K562 (cell line): ENCODE results near the gene SUPT3H. TPM values are rescaled to one million over a fixed set of nuclear protein-coding genes. Genes with fewer than 3 reads are reported as not detected.

ENCODE experiments used
- BDP1 ChIP-seq: IDR thresholded peaks from 3 replicates; pipeline ENCODE4 v1.6.1; 2011; ENCODE audit not compliant: insufficient read length, insufficient read depth
- ETV5 ChIP-seq: sonication (generic); formaldehyde crosslinking; IDR thresholded peaks from 2 replicates; pipeline ENCODE4 v1.4.0; 2020; ENCODE audit warnings: low read depth, mild to moderate bottlenecking, missing genetic modification reagents
- KHSRP ChIP-seq: fragments of 450-650 bp; IDR thresholded peaks from 2 replicates; pipeline ENCODE4 v1.6.1; 2017
- MEIS2 ChIP-seq: fragments of 450-650 bp; IDR thresholded peaks from 2 replicates; pipeline ENCODE4 v1.6.1; 2014; ENCODE audit warnings: mild to moderate bottlenecking; ENCODE audit not compliant: partially characterized antibody
- NCOA1 ChIP-seq: fragments of 450-650 bp; IDR thresholded peaks from 2 replicates; pipeline ENCODE4 v1.6.1; 2016; ENCODE audit warnings: low read depth
- NR1H2 ChIP-seq: sonication (generic); formaldehyde crosslinking; IDR thresholded peaks from 2 replicates; pipeline ENCODE4 v1.4.0; 2020; ENCODE audit warnings: mild to moderate bottlenecking, missing genetic modification reagents
- SIN3A ChIP-seq, 2 experiments: fragments of 150-350 bp in 1 of 2; IDR thresholded peaks; 2 replicates each; pipeline ENCODE4 v1.6.1; 2011 to 2016; ENCODE audit warnings: borderline replicate concordance in 2 of 2, low read depth in 2 of 2, low read length in 2 of 2, mild to moderate bottlenecking in 2 of 2, moderate library complexity in 2 of 2; ENCODE audit not compliant: control insufficient read depth in 1 of 2
- SIX5 ChIP-seq, 2 experiments: IDR thresholded peaks; 2 replicates each; pipeline ENCODE4 v1.6.1; 2011; ENCODE audit warnings: low read length in 2 of 2, borderline replicate concordance in 1 of 2, low read depth in 1 of 2, mild to moderate bottlenecking in 1 of 2, moderate library complexity in 1 of 2; ENCODE audit not compliant: insufficient read depth in 1 of 2
- SMC3 ChIP-seq: conservative IDR thresholded peaks from 2 replicates; pipeline ENCODE4 v1.6.1; 2011; ENCODE audit warnings: low read depth, low read length, improper control_type of control experiment; ENCODE audit not compliant: insufficient read depth
- TCFL5 ChIP-seq: fragments of 250-450 bp; sonication (Bioruptor Pico); conservative IDR thresholded peaks from 2 replicates; pipeline ENCODE4 v1.6.1; 2021; ENCODE audit warnings: mild to moderate bottlenecking, moderate library complexity, matching md5 sums
- ZBTB33 ChIP-seq: sonication (generic); formaldehyde crosslinking; IDR thresholded peaks from 2 replicates; pipeline ENCODE4 v1.8.1; 2023; ENCODE audit warnings: mild to moderate bottlenecking, missing genetic modification reagents
- ZNF253 ChIP-seq: fragments of 250-450 bp; sonication (Bioruptor Pico); conservative IDR thresholded peaks from 2 replicates; pipeline ENCODE4 v1.6.1; 2021; ENCODE audit warnings: mild to moderate bottlenecking
- polyA plus RNA-seq, 8 experiments: library from polyadenylated mRNA; depleted of rRNA in 4 of 8; stranded (reverse) in 5 of 8; unstranded in 3 of 8; fragments of >200 nt; fragmentation: Nextera tagmentation in 2 of 8; fragmentation: Illumina TruSeq in 1 of 8; extraction: Ambion mirVana in 2 of 8; extraction: Trizol in 1 of 8; gene quantifications; 2 replicates each; pipeline versions ENCODE4 v1.2.1 to v1.2.3, GENCODE V29; 2011 to 2014; ENCODE audit warnings: inconsistent platforms in 1 of 8, missing spikeins in 1 of 8
- total RNA-seq, 7 experiments: library from RNA; depleted of rRNA in 6 of 7; stranded (reverse); fragments of >200 nt in 6 of 7; fragmentation: Illumina TruSeq in 2 of 7; extraction: Trizol in 2 of 7; gene quantifications; 2 replicates each; pipeline versions ENCODE4 v1.2.1 to v1.2.3, GENCODE V29; 2011 to 2021; ENCODE audit warnings: low replicate concordance in 1 of 7
- TF ChIP-seq, protein P1 (sequence below): sonication (generic); formaldehyde crosslinking; IDR thresholded peaks from 2 replicates; pipeline ENCODE4 v1.8.0; 2023; ENCODE audit warnings: mild to moderate bottlenecking, missing genetic modification reagents
- TF ChIP-seq, protein P2 (sequence below): fragments of 450-650 bp; formaldehyde crosslinking; IDR thresholded peaks from 2 replicates; pipeline ENCODE4 v1.4.0; 2022; ENCODE audit warnings: missing genetic modification characterization
- TF ChIP-seq, protein P3 (sequence below): fragments of 450-650 bp; formaldehyde crosslinking; IDR thresholded peaks from 2 replicates; pipeline ENCODE4 v1.4.0; 2020; ENCODE audit warnings: mild to moderate bottlenecking, moderate library complexity
- TF ChIP-seq, protein P4 (sequence below): fragments of 250-450 bp; sonication (Bioruptor Pico); IDR thresholded peaks from 2 replicates; pipeline ENCODE4 v1.4.0; 2020; ENCODE audit warnings: mild to moderate bottlenecking, moderate library complexity
- TF ChIP-seq, protein P5 (sequence below), 2 experiments: fragments of 250-450 bp in 1 of 2; fragments of 450-650 bp in 1 of 2; sonication (Bioruptor Pico) in 1 of 2; IDR thresholded peaks; 2 replicates each; pipeline versions ENCODE4 v1.6.1 to v1.8.0; 2016 to 2021; ENCODE audit warnings: mild to moderate bottlenecking in 2 of 2, moderate library complexity in 2 of 2, missing compliant biosample characterization in 1 of 2, missing genetic modification characterization in 1 of 2

The SUPT3H gene
- total and polyA plus RNA-seq, 9 of the 15 experiments (the other 6 are each of a cell fraction or from before 2014, with no cell fraction given): 7.2 to 16.3 (median 11.9) TPM

GRCh38 chr6:45419571-45420082, 41.9 kb upstream of the SUPT3H start (continued):
- TF ChIP-seq, protein P1, sequence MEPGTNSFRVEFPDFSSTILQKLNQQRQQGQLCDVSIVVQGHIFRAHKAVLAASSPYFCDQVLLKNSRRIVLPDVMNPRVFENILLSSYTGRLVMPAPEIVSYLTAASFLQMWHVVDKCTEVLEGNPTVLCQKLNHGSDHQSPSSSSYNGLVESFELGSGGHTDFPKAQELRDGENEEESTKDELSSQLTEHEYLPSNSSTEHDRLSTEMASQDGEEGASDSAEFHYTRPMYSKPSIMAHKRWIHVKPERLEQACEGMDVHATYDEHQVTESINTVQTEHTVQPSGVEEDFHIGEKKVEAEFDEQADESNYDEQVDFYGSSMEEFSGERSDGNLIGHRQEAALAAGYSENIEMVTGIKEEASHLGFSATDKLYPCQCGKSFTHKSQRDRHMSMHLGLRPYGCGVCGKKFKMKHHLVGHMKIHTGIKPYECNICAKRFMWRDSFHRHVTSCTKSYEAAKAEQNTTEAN (CRISPR knock-in tag): no peak
- no peak for TF ChIP-seq ZNF253 (CRISPR knock-in tag)
- TF ChIP-seq KHSRP: no peak
- TF ChIP-seq SMC3: peak; percentile 48
- TF ChIP-seq, protein P2, sequence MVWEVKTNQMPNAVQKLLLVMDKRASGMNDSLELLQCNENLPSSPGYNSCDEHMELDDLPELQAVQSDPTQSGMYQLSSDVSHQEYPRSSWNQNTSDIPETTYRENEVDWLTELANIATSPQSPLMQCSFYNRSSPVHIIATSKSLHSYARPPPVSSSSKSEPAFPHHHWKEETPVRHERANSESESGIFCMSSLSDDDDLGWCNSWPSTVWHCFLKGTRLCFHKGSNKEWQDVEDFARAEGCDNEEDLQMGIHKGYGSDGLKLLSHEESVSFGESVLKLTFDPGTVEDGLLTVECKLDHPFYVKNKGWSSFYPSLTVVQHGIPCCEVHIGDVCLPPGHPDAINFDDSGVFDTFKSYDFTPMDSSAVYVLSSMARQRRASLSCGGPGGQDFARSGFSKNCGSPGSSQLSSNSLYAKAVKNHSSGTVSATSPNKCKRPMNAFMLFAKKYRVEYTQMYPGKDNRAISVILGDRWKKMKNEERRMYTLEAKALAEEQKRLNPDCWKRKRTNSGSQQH (CRISPR knock-in tag): no peak
- no peak for TF ChIP-seq TCFL5 (CRISPR knock-in tag)
- TF ChIP-seq SIX5 (IDR thresholded peaks at IDR 0.05; ENCODE audit: borderline replicate concordance in 1 of 2, insufficient read depth in 1 of 2, low read depth in 1 of 2, low read length in 2 of 2): no peak
- TF ChIP-seq, protein P3, sequence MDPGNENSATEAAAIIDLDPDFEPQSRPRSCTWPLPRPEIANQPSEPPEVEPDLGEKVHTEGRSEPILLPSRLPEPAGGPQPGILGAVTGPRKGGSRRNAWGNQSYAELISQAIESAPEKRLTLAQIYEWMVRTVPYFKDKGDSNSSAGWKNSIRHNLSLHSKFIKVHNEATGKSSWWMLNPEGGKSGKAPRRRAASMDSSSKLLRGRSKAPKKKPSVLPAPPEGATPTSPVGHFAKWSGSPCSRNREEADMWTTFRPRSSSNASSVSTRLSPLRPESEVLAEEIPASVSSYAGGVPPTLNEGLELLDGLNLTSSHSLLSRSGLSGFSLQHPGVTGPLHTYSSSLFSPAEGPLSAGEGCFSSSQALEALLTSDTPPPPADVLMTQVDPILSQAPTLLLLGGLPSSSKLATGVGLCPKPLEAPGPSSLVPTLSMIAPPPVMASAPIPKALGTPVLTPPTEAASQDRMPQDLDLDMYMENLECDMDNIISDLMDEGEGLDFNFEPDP (CRISPR knock-in tag): no peak
- no peak for TF ChIP-seq NR1H2 (CRISPR knock-in tag)
- TF ChIP-seq, protein P4, sequence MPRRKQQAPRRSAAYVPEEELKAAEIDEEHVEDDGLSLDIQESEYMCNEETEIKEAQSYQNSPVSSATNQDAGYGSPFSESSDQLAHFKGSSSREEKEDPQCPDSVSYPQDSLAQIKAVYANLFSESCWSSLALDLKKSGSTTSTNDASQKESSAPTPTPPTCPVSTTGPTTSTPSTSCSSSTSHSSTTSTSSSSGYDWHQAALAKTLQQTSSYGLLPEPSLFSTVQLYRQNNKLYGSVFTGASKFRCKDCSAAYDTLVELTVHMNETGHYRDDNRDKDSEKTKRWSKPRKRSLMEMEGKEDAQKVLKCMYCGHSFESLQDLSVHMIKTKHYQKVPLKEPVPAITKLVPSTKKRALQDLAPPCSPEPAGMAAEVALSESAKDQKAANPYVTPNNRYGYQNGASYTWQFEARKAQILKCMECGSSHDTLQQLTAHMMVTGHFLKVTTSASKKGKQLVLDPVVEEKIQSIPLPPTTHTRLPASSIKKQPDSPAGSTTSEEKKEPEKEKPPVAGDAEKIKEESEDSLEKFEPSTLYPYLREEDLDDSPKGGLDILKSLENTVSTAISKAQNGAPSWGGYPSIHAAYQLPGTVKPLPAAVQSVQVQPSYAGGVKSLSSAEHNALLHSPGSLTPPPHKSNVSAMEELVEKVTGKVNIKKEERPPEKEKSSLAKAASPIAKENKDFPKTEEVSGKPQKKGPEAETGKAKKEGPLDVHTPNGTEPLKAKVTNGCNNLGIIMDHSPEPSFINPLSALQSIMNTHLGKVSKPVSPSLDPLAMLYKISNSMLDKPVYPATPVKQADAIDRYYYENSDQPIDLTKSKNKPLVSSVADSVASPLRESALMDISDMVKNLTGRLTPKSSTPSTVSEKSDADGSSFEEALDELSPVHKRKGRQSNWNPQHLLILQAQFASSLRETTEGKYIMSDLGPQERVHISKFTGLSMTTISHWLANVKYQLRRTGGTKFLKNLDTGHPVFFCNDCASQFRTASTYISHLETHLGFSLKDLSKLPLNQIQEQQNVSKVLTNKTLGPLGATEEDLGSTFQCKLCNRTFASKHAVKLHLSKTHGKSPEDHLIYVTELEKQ (CRISPR knock-in tag): no peak
- TF ChIP-seq, protein P5, sequence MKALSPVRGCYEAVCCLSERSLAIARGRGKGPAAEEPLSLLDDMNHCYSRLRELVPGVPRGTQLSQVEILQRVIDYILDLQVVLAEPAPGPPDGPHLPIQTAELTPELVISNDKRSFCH (CRISPR knock-in tag; IDR thresholded peaks at IDR 0.05): no peak
- TF ChIP-seq, protein P5 (tag; IDR thresholded peaks at IDR 0.05): no peak
- TF ChIP-seq ZBTB33 (CRISPR knock-in tag): peak; percentile 72
- TF ChIP-seq BDP1: no peak
- no peak for TF ChIP-seq SIN3A (IDR thresholded peaks at IDR 0.05; ENCODE audit: borderline replicate concordance in 2 of 2, control insufficient read depth in 1 of 2, low read depth in 2 of 2, low read length in 2 of 2)
- TF ChIP-seq NCOA1: no peak
- TF ChIP-seq ETV5 (CRISPR knock-in tag): no peak
- TF ChIP-seq MEIS2: no peak
